Measurements from ENCODE around the gene EFNB3. TPM values are rescaled to one million over a fixed set of nuclear protein-coding genes. Genes with fewer than 3 reads are reported as not detected.

Gene EFNB3
- total and polyA plus RNA-seq, 2 of the 4 experiments (the other 2 are of a cell fraction) = 0.54 to 2.0 TPM

GRCh38 chr17:7755095-7755890 is 50.3 kb downstream of the EFNB3 start:
- Histone ChIP-seq H3K27ac (ENCODE audit: insufficient read depth, low read length) (no peak overlapping the region), H2AK9ac (replicated peaks; ENCODE audit: low read depth, low read length, poor library complexity) (peak overlapping the region; percentile 81), H4K20me1 (ENCODE audit: insufficient read depth, low read length) (no peaks in the 10 kb centered on the region), H3K4me2 (ENCODE audit: low read depth, low read length) (no peak overlapping the region), H4K8ac (ENCODE audit: low read depth in 2 of 2, low read length in 2 of 2) (no peak overlapping the region), H3K18ac (ENCODE audit: low read depth, low read length) (no peak overlapping the region), H3K9me3 (ENCODE audit: control insufficient read depth, insufficient read depth, low read length) (no peaks in the 10 kb centered on the region), H2BK120ac (ENCODE audit: low read depth, low read length) (no peak overlapping the region), H4K5ac (ENCODE audit: low read depth, low read length) (no peak overlapping the region), H3K56ac (ENCODE audit: extremely low read depth, insufficient read depth, low read length) (no peak overlapping the region), H3K4me3 (ENCODE audit: insufficient read depth, low read depth, low read length) (no peak overlapping the region), H2BK15ac (ENCODE audit: low read depth, low read length) (no peak overlapping the region), H2BK5ac (ENCODE audit: low read depth, low read length, poor library complexity, severe bottlenecking) (no peak overlapping the region), H3K23ac (ENCODE audit: low read depth, low read length) (no peak overlapping the region), H3K4ac (ENCODE audit: low read depth, low read length) (peak overlapping the region; percentile 16; the same call in 1 of the 2 replicates), H3K27me3 (ENCODE audit: control insufficient read depth, insufficient read depth, low read length) (no peaks in the 10 kb centered on the region), H3K79me1 (ENCODE audit: low read depth in 1 of 2, low read length in 2 of 2) (no peaks in the 10 kb centered on the region), H2AFZ (replicated peaks; ENCODE audit: low read length, poor library complexity) (peak overlapping the region; percentile 75), H4K91ac (ENCODE audit: insufficient read depth, low read depth, low read length) (no peak overlapping the region), H3K14ac (replicated peaks; ENCODE audit: low read depth, low read length) (no peak overlapping the region; the same call in 1 of the 2 replicates), H3K4me1 (ENCODE audit: control insufficient read depth, insufficient read depth, low read length) (peaks cover 5% of the 10 kb centered on the region), H3K36me3 (ENCODE audit: control insufficient read depth, insufficient read depth, low read length) (no peaks in the 10 kb centered on the region), H2BK20ac (ENCODE audit: low read depth, low read length) (no peak overlapping the region), H3K9ac (ENCODE audit: low read depth, low read length) (no peak overlapping the region), H3K9me1 (ENCODE audit: insufficient read depth, low read length) (no peaks in the 10 kb centered on the region), H2AK5ac (ENCODE audit: low read depth, low read length) (peak overlapping the region; percentile 59; the same call in 1 of the 2 replicates)
- dilution Hi-C loops (cut with HindIII; ENCODE audit: low sequenced_read_pairs, unreplicated experiment) (no loop called here), intact Hi-C loops (cut with micrococcal nuclease) (no loop called here), in situ Hi-C loops (cut with MboI; ENCODE audit: low sequenced_read_pairs) (no loop called here)
- ATAC-seq (ENCODE audit: low read depth) (no peak), DNase-seq (no peak)
- CTCF ChIA-PET = no interaction called here
- WGBS, 2 experiments (ENCODE audit: extremely low coverage in 2 of 2, insufficient read length in 1 of 2) = 73% methylated on average over 5 of the region's 9 CpGs; no CpG with 5 or more reads in 1 of the 2 experiments
- no TSS peak for BruUV-seq (replicated peaks)
- POLR2A ChIA-PET (ENCODE audit: unreplicated experiment) = no interaction called here
- TF ChIP-seq FOS (IDR thresholded peaks at IDR 0.05; ENCODE audit: low read depth, low read length) (no peak), NFE2L2 (IDR thresholded peaks at IDR 0.05; ENCODE audit: low read depth, low read length) (no peak), BHLHE40 (IDR thresholded peaks at IDR 0.05; ENCODE audit: low read depth, low read length) (no peak), RFX5 (IDR thresholded peaks at IDR 0.05; ENCODE audit: low read depth, low read length) (no peak), RAD21 (IDR thresholded peaks at IDR 0.05; ENCODE audit: low read length) (no peak), USF2 (IDR thresholded peaks at IDR 0.05; ENCODE audit: low read depth, low read length) (no peak), CHD1 (IDR thresholded peaks at IDR 0.05; ENCODE audit: low read depth, low read length) (no peak), MXI1 (IDR thresholded peaks at IDR 0.05; ENCODE audit: borderline replicate concordance, low read depth, low read length) (no peak), MAFK (IDR thresholded peaks at IDR 0.05; ENCODE audit: low read depth, low read length) (no peak), CTCF (conservative IDR thresholded peaks at IDR 0.05; ENCODE audit: low read depth, low read length) (no peak), CEBPB (IDR thresholded peaks at IDR 0.05; ENCODE audit: low read depth, low read length) (no peak), ELK1 (IDR thresholded peaks at IDR 0.05; ENCODE audit: borderline replicate concordance, low read depth, low read length) (no peak), SMC3 (IDR thresholded peaks at IDR 0.05; ENCODE audit: low read depth, low read length) (no peak), RCOR1 (IDR thresholded peaks at IDR 0.05; ENCODE audit: insufficient replicate concordance, low read length) (no peak), MAZ (IDR thresholded peaks at IDR 0.05; ENCODE audit: borderline replicate concordance, low read depth, low read length) (no peak)
